ENCODE data around the gene CLEC16A. TPM values are rescaled to one million over a fixed set of nuclear protein-coding genes. Genes with fewer than 3 reads are reported as not detected.

CLEC16A gene
- total and polyA plus RNA-seq, 9 of the 15 experiments (the other 6 are each of a cell fraction or from before 2014, with no cell fraction given) = 1.00 to 22.3 (median 10.0) TPM

DNA sequence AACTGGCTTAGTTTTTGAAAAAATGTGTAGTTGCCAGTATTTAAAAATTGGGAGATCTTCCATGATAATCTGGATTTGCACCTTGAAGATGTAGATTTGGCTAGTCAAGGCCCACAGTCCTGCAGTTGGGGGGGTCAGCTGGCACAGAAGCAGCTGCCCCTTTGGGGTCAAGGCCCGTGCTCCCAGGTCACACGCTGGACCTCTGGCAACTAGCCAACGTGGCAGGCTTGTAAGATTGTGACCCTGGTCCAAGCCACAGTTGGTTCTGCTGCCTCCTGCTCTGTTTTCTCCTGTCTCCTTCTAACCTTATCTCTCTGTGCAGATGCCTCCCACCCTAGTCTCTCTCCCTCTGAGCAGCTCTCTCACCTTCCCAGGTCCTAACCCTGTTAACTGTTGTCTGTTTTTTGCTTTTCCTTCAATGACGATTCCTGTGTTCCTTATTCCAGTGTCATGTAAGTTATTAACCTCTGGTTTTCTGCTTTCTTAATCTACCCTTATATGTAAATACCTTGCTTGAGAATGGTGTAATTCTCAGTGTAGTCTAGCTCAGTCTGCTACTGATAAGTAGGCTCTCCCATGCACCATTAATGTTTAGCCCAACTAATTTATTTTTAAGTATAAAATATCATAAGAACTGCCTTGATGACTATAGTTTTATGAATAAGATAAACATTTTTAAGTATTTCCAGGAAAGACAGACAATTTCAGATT, 27.9 kb downstream of the CLEC16A start (continued):
- TF ChIP-seq, protein P1, sequence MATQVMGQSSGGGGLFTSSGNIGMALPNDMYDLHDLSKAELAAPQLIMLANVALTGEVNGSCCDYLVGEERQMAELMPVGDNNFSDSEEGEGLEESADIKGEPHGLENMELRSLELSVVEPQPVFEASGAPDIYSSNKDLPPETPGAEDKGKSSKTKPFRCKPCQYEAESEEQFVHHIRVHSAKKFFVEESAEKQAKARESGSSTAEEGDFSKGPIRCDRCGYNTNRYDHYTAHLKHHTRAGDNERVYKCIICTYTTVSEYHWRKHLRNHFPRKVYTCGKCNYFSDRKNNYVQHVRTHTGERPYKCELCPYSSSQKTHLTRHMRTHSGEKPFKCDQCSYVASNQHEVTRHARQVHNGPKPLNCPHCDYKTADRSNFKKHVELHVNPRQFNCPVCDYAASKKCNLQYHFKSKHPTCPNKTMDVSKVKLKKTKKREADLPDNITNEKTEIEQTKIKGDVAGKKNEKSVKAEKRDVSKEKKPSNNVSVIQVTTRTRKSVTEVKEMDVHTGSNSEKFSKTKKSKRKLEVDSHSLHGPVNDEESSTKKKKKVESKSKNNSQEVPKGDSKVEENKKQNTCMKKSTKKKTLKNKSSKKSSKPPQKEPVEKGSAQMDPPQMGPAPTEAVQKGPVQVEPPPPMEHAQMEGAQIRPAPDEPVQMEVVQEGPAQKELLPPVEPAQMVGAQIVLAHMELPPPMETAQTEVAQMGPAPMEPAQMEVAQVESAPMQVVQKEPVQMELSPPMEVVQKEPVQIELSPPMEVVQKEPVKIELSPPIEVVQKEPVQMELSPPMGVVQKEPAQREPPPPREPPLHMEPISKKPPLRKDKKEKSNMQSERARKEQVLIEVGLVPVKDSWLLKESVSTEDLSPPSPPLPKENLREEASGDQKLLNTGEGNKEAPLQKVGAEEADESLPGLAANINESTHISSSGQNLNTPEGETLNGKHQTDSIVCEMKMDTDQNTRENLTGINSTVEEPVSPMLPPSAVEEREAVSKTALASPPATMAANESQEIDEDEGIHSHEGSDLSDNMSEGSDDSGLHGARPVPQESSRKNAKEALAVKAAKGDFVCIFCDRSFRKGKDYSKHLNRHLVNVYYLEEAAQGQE (IDR thresholded peaks at IDR 0.05; ENCODE audit: borderline replicate concordance) = peak; percentile 39; the same call in 1 of the 2 replicates
- TF ChIP-seq, protein P1 (CRISPR knock-in tag; IDR thresholded peaks at IDR 0.05; ENCODE audit: low read depth) = no peak
- TF ChIP-seq ZBED1 (IDR thresholded peaks at IDR 0.05) = peak; percentile 88
- TF ChIP-seq ARID3B (CRISPR knock-in tag; IDR thresholded peaks at IDR 0.05; ENCODE audit: borderline replicate concordance) = 0 out of 2 replicates have a peak, but pooled peaks have one; percentile 38
- no peak for TF ChIP-seq ASH1L (IDR thresholded peaks at IDR 0.05; ENCODE audit: borderline replicate concordance, low read depth, partially characterized antibody)
- TF ChIP-seq ZNF589 (CRISPR knock-in tag; IDR thresholded peaks at IDR 0.05; ENCODE audit: low read depth) = peak; percentile 84
- TF ChIP-seq RFX7 (CRISPR knock-in tag; IDR thresholded peaks at IDR 0.05) = no peak
- peak; percentile 73; the same call in 1 of the 2 replicates for TF ChIP-seq ETS1 (conservative IDR thresholded peaks at IDR 0.05; ENCODE audit: control insufficient read depth, low read depth, low read length)
- peak; percentile 94 to 96 for TF ChIP-seq ARNT (IDR thresholded peaks at IDR 0.05)
- TF ChIP-seq ZNF644 (tag; IDR thresholded peaks at IDR 0.05; ENCODE audit: low read depth) = 0 out of 2 replicates have a peak, but pooled peaks have one; percentile 41
- peak; percentile 98 for TF ChIP-seq ELF4 (CRISPR knock-in tag; IDR thresholded peaks at IDR 0.05)
- no peak for TF ChIP-seq DEAF1 (CRISPR knock-in tag; IDR thresholded peaks at IDR 0.05)
- TF ChIP-seq SMC3 (conservative IDR thresholded peaks at IDR 0.05; ENCODE audit: insufficient read depth, low read depth, low read length) = no peak

All from K562 (cell line).